ENCODE data around the gene ARHGAP26. TPM values are rescaled to one million over a fixed set of nuclear protein-coding genes. Genes with fewer than 3 reads are reported as not detected.
"Not testable (repeated sequence)": the region's sequence is repeated elsewhere in the genome, so short reads cannot be mapped to it uniquely, and the experiment has no call there.

ARHGAP26 gene
- total RNA-seq, 1 donor from 2014 or later, result 20.1 TPM

GRCh38 chr5:142959683-142960657 lies 189.8 kb downstream of the ARHGAP26 start:
- no peaks in the 10 kb centered on the region for H3K27me3 Mint-ChIP-seq (ENCODE audit: unreplicated experiment)
- H3K36me3 Mint-ChIP-seq (ENCODE audit: unreplicated experiment), result peaks cover 5% of the 10 kb centered on the region
- no peak for DNase-seq
- no peak overlapping the region for H3K27ac Mint-ChIP-seq (ENCODE audit: unreplicated experiment)
- TF ChIP-seq, protein P1, sequence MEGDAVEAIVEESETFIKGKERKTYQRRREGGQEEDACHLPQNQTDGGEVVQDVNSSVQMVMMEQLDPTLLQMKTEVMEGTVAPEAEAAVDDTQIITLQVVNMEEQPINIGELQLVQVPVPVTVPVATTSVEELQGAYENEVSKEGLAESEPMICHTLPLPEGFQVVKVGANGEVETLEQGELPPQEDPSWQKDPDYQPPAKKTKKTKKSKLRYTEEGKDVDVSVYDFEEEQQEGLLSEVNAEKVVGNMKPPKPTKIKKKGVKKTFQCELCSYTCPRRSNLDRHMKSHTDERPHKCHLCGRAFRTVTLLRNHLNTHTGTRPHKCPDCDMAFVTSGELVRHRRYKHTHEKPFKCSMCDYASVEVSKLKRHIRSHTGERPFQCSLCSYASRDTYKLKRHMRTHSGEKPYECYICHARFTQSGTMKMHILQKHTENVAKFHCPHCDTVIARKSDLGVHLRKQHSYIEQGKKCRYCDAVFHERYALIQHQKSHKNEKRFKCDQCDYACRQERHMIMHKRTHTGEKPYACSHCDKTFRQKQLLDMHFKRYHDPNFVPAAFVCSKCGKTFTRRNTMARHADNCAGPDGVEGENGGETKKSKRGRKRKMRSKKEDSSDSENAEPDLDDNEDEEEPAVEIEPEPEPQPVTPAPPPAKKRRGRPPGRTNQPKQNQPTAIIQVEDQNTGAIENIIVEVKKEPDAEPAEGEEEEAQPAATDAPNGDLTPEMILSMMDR (IDR thresholded peaks at IDR 0.05; ENCODE audit: partially characterized antibody, unreplicated experiment), result no peak
- no peaks in the 10 kb centered on the region for H3K4me1 Mint-ChIP-seq (ENCODE audit: low read depth, unreplicated experiment)
- H3K9me3 Mint-ChIP-seq (ENCODE audit: unreplicated experiment), result no peaks in the 10 kb centered on the region
- H3K4me3 Mint-ChIP-seq (ENCODE audit: unreplicated experiment), result no peak overlapping the region

DNA sequence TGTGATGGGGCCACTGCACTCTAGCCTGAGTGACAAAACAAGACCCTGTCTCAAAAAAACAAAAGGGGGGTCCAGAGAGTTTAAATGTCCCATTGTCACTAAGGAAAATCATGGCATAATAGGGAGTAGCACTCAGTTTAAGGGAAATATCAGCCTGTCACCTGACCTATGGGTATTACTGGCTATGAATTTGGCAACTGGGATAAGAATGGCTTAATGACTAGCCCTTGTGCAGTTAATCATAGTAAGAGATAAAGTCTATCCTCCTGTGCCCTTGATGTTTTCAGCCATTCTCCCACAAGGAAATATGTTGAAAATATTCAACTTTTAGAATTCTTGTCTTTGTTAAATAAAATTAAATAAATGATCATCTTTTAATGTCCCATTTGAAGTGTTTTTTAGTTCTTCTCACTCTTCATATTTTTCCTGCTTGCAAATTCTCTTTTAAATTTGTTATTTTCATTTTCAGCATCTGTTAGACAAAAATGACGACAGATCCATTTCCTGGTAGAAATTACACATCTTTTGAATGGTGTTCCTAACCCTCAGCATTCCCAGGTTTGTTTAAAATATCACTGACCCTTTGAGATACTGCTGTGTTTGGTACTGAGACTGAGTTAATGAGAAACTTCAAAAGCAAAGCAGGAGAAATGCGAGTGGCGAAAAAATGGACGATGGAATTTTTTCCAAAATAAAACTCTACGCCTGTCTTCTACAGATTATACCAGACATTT lies 191.4 kb downstream of the ARHGAP26 start:
- Mint-ChIP-seq H3K27me3 (ENCODE audit: unreplicated experiment) (no peaks in the 10 kb centered on the region), H3K27ac (ENCODE audit: unreplicated experiment) (no peak overlapping the region), H3K9me3 (ENCODE audit: unreplicated experiment) (no peaks in the 10 kb centered on the region), H3K4me3 (ENCODE audit: unreplicated experiment) (no peak overlapping the region), H3K36me3 (ENCODE audit: unreplicated experiment) (peaks cover 2% of the 10 kb centered on the region), H3K4me1 (ENCODE audit: low read depth, unreplicated experiment) (no peaks in the 10 kb centered on the region)
- TF ChIP-seq, protein P1 (IDR thresholded peaks at IDR 0.05; ENCODE audit: partially characterized antibody, unreplicated experiment), result no peak
- DNase-seq, result no peak

- no peak for DNase-seq
- Mint-ChIP-seq H3K36me3 (ENCODE audit: unreplicated experiment) (no peaks in the 10 kb centered on the region), H3K4me1 (ENCODE audit: low read depth, unreplicated experiment) (no peaks in the 10 kb centered on the region), H3K27ac (ENCODE audit: unreplicated experiment) (no peak overlapping the region), H3K4me3 (ENCODE audit: unreplicated experiment) (no peak overlapping the region), H3K9me3 (ENCODE audit: unreplicated experiment) (no peaks in the 10 kb centered on the region), H3K27me3 (ENCODE audit: unreplicated experiment) (no peaks in the 10 kb centered on the region)
- TF ChIP-seq, protein P1 (IDR thresholded peaks at IDR 0.05; ENCODE audit: partially characterized antibody, unreplicated experiment), result no peak
Measured at GRCh38 chr5:142962174-142962533, 192.0 kb downstream of the ARHGAP26 start.

DNA sequence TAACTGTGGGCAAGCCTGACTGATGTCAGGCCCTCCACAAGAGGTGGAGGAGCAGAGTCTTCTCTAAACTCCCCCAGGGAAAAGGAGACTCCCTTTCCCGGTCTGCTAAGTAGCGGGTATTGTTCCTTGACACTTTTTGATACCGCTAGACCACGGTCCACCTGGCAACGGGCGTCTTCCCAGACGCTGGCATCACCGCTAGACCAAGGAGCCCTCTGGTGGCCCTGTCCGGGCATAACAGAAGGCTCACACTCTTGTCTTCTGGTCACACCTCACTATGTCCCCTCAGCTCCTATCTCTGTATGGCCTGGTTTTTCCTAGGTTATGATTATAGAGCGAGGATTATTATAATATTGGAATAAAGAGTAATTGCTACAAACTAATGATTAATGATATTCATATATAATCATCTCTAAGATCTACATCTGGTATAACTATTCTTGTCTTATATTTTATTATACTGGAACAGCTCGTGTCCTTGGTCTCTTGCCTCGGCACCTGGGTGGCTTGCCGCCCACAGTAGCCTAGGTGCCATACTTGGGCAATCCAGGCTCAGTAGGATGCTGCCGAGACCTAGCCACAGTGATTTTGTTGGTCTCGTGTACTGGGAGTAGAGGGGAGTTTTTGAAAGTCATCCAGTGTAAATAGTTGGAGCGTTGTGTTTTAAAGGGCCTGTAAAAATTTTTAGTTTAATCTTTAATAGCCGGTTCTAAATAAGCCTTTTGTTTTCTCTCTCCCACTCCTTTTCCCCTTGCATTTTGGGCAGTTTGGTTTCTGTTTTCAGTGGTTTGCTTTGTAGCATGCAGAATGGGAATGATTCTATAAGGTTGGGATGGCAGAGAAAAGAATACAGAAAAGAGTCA lies 195.3 kb downstream of the ARHGAP26 start:
- H3K4me3 Mint-ChIP-seq (ENCODE audit: unreplicated experiment); H3K9me3 Mint-ChIP-seq (ENCODE audit: unreplicated experiment); H3K36me3 Mint-ChIP-seq (ENCODE audit: unreplicated experiment); H3K27me3 Mint-ChIP-seq (ENCODE audit: unreplicated experiment); H3K4me1 Mint-ChIP-seq (ENCODE audit: low read depth, unreplicated experiment); H3K27ac Mint-ChIP-seq (ENCODE audit: unreplicated experiment): not testable (repeated sequence)
- TF ChIP-seq, protein P1 (IDR thresholded peaks at IDR 0.05; ENCODE audit: partially characterized antibody, unreplicated experiment), result peak; percentile 62
- peak; percentile 55 for DNase-seq

Data from glutamatergic neuron (in vitro differentiated cells).